GM23248 (cell line): Measurements from ENCODE around the gene AP3S1. TPM values are rescaled to one million over a fixed set of nuclear protein-coding genes. Genes with fewer than 3 reads are reported as not detected.
A peak's percentile ranks its signal among the peaks of the same experiment; 100 is the strongest.

Experiments
- DNase-seq: peaks from one replicate; pipeline ENCODE4 v3.0.0-alpha.2; 2015
- H2AFZ ChIP-seq: fragments of 200-600 bp; sonication (generic); 2 replicates; pipeline ENCODE4 v1.6.1; 2016; ENCODE audit warnings: antibody characterized with exemption
- H3F3A ChIP-seq: fragments of 200-600 bp; sonication (generic); 2 replicates; pipeline ENCODE4 v1.6.1; 2016; ENCODE audit warnings: mild to moderate bottlenecking, antibody characterized with exemption, mixed run types; ENCODE audit not compliant: insufficient read depth
- H3K27ac ChIP-seq: fragments of 200-600 bp; sonication (generic); 2 replicates; pipeline ENCODE4 v1.5.1; 2016; ENCODE audit warnings: mild to moderate bottlenecking
- H3K27me3 ChIP-seq: fragments of 200-600 bp; sonication (generic); replicated peaks from 2 replicates; pipeline ENCODE4 v1.6.1; 2016; ENCODE audit warnings: mild to moderate bottlenecking; ENCODE audit not compliant: insufficient read depth
- H3K36me3 ChIP-seq: fragments of 200-600 bp; sonication (generic); 2 replicates; pipeline ENCODE4 v1.6.1; 2016; ENCODE audit warnings: low read depth, mild to moderate bottlenecking
- H3K4me1 ChIP-seq: fragments of 200-600 bp; sonication (generic); 2 replicates; pipeline ENCODE4 v1.6.1; 2016; ENCODE audit warnings: mild to moderate bottlenecking; ENCODE audit not compliant: insufficient read depth
- H3K4me2 ChIP-seq: fragments of 200-600 bp; sonication (generic); one replicate; pipeline ENCODE4 v1.6.1; 2016; ENCODE audit warnings: mild to moderate bottlenecking; ENCODE audit not compliant: unreplicated experiment
- H3K4me3 ChIP-seq: fragments of 200-600 bp; sonication (generic); 2 replicates; pipeline ENCODE4 v1.5.1; 2016; ENCODE audit warnings: mild to moderate bottlenecking
- H3K79me2 ChIP-seq: fragments of 200-600 bp; sonication (generic); 2 replicates; pipeline ENCODE4 v1.6.1; 2016; ENCODE audit warnings: mild to moderate bottlenecking; ENCODE audit not compliant: insufficient read depth
- H3K9ac ChIP-seq: fragments of 200-600 bp; sonication (generic); 2 replicates; pipeline ENCODE4 v1.6.1; 2016; ENCODE audit warnings: mild to moderate bottlenecking
- H3K9me2 ChIP-seq: fragments of 200-600 bp; sonication (generic); 2 replicates; pipeline ENCODE4 v1.6.1; 2016; ENCODE audit warnings: mixed run types, mild to moderate bottlenecking, moderate library complexity; ENCODE audit not compliant: insufficient read depth
- H3K9me3 ChIP-seq: fragments of 200-600 bp; sonication (generic); one replicate; pipeline ENCODE4 v1.6.1; 2017; ENCODE audit warnings: low read depth
- H4K20me1 ChIP-seq: fragments of 200-600 bp; sonication (generic); 2 replicates; pipeline ENCODE4 v1.6.0; 2016; ENCODE audit not compliant: insufficient read depth
- EZH2 ChIP-seq: fragments of 200-600 bp; sonication (generic); IDR thresholded peaks from 2 replicates; pipeline ENCODE4 v1.6.1; 2018; ENCODE audit warnings: antibody characterized with exemption, mild to moderate bottlenecking; ENCODE audit not compliant: insufficient read depth, poor library complexity, severe bottlenecking
- EZH2phosphoT487 ChIP-seq: fragments of 200-600 bp; sonication (generic); IDR thresholded peaks from 2 replicates; pipeline ENCODE4 v1.6.1; 2018; ENCODE audit warnings: antibody characterized with exemption, moderate library complexity, mild to moderate bottlenecking, low read depth; ENCODE audit not compliant: insufficient read depth
- WGBS, 2 experiments: methylation state at CpG; one replicate each; pipeline ENCODE4 v1.1.6; 2015 to 2017; ENCODE audit warnings: low lambda C conversion rate in 2 of 2, low coverage in 1 of 2; ENCODE audit errors: missing lambda C conversion rate in 2 of 2; 5-methylcytosine and 5-hydroxymethylcytosine counted together
- in situ Hi-C: fragments of 300-500 bp; cut with MboI; formaldehyde crosslinking; loops from 2 replicates; pipeline ENCODE4 v1.15.0; 2020
- polyA plus RNA-seq: library from polyadenylated mRNA; unstranded; fragments of >200 nt; fragmentation: Nextera tagmentation; extraction: Ambion mirVana; gene quantifications from 2 replicates; pipeline ENCODE4 v1.2.1, GENCODE V29; 2016
- total RNA-seq: library from RNA; depleted of rRNA; stranded (reverse); fragments of >200 nt; shearing (Covaris generic); gene quantifications from 2 replicates; pipeline ENCODE4 v1.2.3, GENCODE V29; 2014

Gene AP3S1
- total and polyA plus RNA-seq, 2 experiments from 2014 or later = 303 to 430 TPM

DNA sequence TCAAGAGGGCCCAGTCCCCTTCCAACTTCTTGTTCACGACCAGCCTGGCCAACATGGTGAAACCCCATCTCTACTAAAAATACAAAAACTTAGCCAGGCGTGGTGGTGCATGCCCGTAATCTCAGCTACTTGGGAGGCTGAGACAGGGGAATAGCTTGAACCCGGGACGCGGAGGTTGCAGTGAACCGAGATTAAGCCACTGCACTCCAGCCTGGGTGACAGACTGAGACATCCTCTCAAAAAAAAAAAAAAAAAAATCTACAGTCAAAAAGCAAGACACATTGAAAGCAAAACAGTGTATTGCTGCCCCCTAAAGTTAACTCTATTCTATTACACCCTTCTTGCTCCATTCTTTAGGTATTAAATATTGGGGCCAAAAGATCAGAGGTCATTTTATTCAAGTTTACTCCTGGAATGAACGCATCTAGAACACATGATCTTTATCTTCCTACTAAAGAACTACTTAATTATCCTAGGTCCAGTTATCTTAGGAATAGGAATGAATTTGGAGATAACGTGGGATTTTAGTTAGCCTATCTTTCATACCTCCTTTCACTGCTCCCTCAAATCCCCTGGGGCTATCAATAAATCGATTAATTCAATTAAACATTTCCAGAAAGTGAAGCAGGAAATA, 2.7 kb upstream of the AP3S1 start:
- 22 to 24% methylated on average over 10 of the region's 10 CpGs for WGBS, 2 experiments
- in situ Hi-C loops = loop anchor here (10.0 to 25.0 kb wide), 2 partner anchors 214 to 527 kb away; partner anchors contain the start of gene TMED7
- peak; percentile 69 for DNase-seq

DNA sequence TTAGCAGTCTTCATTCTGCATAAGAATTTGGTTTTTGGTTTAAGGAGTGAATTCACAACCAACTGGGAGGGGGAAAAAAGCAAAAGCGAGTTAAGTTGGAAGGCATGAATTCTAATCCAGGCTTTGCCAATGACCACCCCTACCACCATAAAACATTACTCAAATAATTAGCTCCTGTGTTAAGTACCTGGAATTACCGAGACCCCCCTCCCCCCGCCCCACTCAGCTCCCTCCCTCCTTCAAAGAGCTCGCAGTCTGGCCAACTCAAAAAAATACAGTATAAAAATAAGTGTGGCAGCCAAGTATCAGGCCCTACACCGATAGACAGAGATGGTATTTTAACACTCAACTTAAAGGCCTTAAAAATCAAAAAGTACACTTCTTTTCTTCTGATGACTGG, 862 bp upstream of the AP3S1 start:
- Histone ChIP-seq H3K4me2 (peak overlapping the region; percentile 81), H3K4me3 (peak overlapping the region; percentile 96), H4K20me1 (no peaks in the 10 kb centered on the region; the same call in 1 of the 2 replicates), H3K9ac (peak overlapping the region; percentile 94), H3K9me2 (no peaks in the 10 kb centered on the region), H3K36me3 (peaks cover 18% of the 10 kb centered on the region), H3K4me1 (peaks cover 39% of the 10 kb centered on the region), H3K27ac (peak overlapping the region; percentile 84), H2AFZ (peak overlapping the region; percentile 80), H3K79me2 (peaks cover 95% of the 10 kb centered on the region), H3K27me3 (no peaks in the 10 kb centered on the region), H3K9me3 (no peaks in the 10 kb centered on the region), H3F3A (peaks cover 36% of the 10 kb centered on the region)
- in situ Hi-C loops = loop anchor here (25.0 kb wide), 1 partner anchor 529 kb away; no protein-coding TSS in a partner anchor
- WGBS, 2 experiments = 1 to 4% methylated on average over 5 of the region's 5 CpGs
- TF ChIP-seq EZH2phosphoT487 (no peak), EZH2 (no peak)
- DNase-seq = no peak

More for the DNA sequence above, 2.7 kb upstream of the AP3S1 start:
- peak overlapping the region; percentile 81 for H3K4me2 ChIP-seq
- H3K4me1 ChIP-seq = peaks cover 29% of the 10 kb centered on the region
- no peak overlapping the region for H2AFZ ChIP-seq
- H3K27me3 ChIP-seq = no peaks in the 10 kb centered on the region
- H3F3A ChIP-seq = peaks cover 30% of the 10 kb centered on the region
- TF ChIP-seq EZH2 (no peak), EZH2phosphoT487 (no peak)
- H3K36me3 ChIP-seq = peaks cover 35% of the 10 kb centered on the region
- peak overlapping the region; percentile 96 for H3K4me3 ChIP-seq
- H3K9ac ChIP-seq = peak overlapping the region; percentile 94
- H3K79me2 ChIP-seq = peaks cover 91% of the 10 kb centered on the region
- no peaks in the 10 kb centered on the region for H3K9me2 ChIP-seq
- no peaks in the 10 kb centered on the region for H3K9me3 ChIP-seq
- H4K20me1 ChIP-seq = no peaks in the 10 kb centered on the region; the same call in 1 of the 2 replicates
- H3K27ac ChIP-seq = no peak overlapping the region

DNA sequence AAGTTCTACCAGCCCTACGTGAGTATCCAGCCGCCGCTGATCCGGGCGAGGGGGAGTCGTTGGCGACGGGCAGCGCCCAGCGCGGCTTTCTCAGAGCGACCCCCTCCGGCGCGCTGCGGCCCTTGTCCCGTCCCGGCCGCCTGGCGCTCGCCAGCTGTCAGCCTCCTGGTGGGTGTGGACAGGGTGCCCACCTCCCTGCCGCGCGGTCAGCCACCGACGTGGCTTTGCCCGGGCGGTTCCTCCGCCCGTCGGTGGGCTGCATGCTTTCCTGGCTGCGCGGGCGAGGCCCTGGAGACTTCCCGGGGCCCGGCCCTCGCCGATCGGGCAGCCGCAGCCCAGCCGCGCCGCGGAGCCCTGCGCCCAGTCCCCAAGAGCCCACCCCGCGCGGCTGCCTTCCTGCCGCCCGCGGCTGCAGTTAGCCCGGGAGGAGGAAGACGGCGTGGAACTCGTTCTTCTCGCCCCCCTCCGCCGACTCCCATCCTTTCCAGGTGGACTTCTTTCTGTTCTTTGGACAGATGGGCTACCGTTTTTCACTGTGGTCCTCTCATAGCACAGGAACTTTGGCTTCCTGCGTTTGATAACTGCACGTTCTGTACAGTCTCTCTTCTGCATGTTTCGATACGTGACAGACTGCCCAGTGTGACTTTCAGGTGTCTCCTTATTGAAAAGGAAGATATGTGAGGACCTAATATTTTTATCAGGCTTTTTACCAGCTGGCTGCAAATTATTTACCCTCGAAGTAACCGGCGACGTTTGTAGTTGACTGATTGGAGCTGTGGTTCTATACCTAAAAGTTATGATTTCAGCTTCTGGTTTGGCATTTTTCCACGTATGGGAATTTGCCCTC, 577 bp downstream of the AP3S1 start:
- Histone ChIP-seq H3K9me3 (no peaks in the 10 kb centered on the region), H3K4me3 (peak overlapping the region; percentile 96), H3K9ac (peak overlapping the region; percentile 94), H3K4me1 (peaks cover 39% of the 10 kb centered on the region), H3K27me3 (no peaks in the 10 kb centered on the region), H2AFZ (peak overlapping the region; percentile 80), H4K20me1 (no peaks in the 10 kb centered on the region; the same call in 1 of the 2 replicates), H3F3A (peaks cover 36% of the 10 kb centered on the region), H3K79me2 (peaks cover 95% of the 10 kb centered on the region), H3K9me2 (no peaks in the 10 kb centered on the region), H3K36me3 (0 out of 2 replicates have a peak, but pooled peaks cover 4% of the 10 kb centered on the region), H3K27ac (peak overlapping the region; percentile 84), H3K4me2 (peak overlapping the region; percentile 99)
- no peak for TF ChIP-seq EZH2
- TF ChIP-seq EZH2phosphoT487 = no peak
- DNase-seq = peak; percentile 82
- in situ Hi-C loops = loop anchor here (25.0 kb wide), 1 partner anchor 530 kb away; no protein-coding TSS in a partner anchor
- 1 to 2% methylated on average over 64 to 67 of the region's 68 CpGs for WGBS, 2 experiments

DNA sequence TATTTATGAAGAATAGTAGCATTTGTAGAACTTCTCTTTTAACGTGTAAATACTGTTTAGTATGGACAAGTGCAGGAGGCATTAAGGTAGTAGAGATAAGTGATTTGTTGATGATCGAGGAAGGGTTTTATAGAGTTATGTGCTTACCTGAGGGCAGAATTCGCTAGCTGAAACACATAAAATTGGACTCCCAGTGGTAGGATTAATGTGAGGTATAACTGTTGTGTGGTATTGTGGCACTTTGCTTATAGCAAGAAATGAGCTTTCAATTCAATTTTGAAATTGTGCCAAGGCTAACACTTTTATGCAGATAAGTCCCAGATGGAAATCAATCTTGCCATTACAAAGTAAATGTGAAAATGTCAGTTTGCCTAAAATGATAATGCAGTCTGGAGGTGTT, 1.2 kb downstream of the AP3S1 start:
- Histone ChIP-seq H3K79me2 (peaks cover 95% of the 10 kb centered on the region), H3K9me2 (no peaks in the 10 kb centered on the region), H3K4me2 (peak overlapping the region; percentile 99), H3F3A (peaks cover 36% of the 10 kb centered on the region), H3K27ac (peak overlapping the region; percentile 84; the same call in 1 of the 2 replicates), H3K4me3 (peak overlapping the region; percentile 96), H3K4me1 (peaks cover 39% of the 10 kb centered on the region), H2AFZ (peak overlapping the region; percentile 80), H3K9me3 (no peaks in the 10 kb centered on the region), H3K9ac (peak overlapping the region; percentile 94), H3K27me3 (no peaks in the 10 kb centered on the region), H3K36me3 (0 out of 2 replicates have a peak, but pooled peaks cover 3% of the 10 kb centered on the region), H4K20me1 (no peaks in the 10 kb centered on the region; the same call in 1 of the 2 replicates)
- WGBS, 2 experiments = 2 to 3% methylated on average over 3 of the region's 3 CpGs
- peak; percentile 37 for DNase-seq
- in situ Hi-C loops = loop anchor here (25.0 kb wide), 1 partner anchor 531 kb away; no protein-coding TSS in a partner anchor
- TF ChIP-seq EZH2phosphoT487 = no peak
- TF ChIP-seq EZH2 = no peak
